GM04503 (cell line): Measurements from ENCODE around the gene FRG2.
"Not testable (repeated sequence)": the region's sequence is repeated elsewhere in the genome, so short reads cannot be mapped to it uniquely, and the experiment has no call there.

Source experiments
- DNase-seq: peaks from one replicate; pipeline ENCODE4 v3.0.0-alpha.2; 2012; ENCODE audit warnings: low read depth

The FRG2 gene

DNA sequence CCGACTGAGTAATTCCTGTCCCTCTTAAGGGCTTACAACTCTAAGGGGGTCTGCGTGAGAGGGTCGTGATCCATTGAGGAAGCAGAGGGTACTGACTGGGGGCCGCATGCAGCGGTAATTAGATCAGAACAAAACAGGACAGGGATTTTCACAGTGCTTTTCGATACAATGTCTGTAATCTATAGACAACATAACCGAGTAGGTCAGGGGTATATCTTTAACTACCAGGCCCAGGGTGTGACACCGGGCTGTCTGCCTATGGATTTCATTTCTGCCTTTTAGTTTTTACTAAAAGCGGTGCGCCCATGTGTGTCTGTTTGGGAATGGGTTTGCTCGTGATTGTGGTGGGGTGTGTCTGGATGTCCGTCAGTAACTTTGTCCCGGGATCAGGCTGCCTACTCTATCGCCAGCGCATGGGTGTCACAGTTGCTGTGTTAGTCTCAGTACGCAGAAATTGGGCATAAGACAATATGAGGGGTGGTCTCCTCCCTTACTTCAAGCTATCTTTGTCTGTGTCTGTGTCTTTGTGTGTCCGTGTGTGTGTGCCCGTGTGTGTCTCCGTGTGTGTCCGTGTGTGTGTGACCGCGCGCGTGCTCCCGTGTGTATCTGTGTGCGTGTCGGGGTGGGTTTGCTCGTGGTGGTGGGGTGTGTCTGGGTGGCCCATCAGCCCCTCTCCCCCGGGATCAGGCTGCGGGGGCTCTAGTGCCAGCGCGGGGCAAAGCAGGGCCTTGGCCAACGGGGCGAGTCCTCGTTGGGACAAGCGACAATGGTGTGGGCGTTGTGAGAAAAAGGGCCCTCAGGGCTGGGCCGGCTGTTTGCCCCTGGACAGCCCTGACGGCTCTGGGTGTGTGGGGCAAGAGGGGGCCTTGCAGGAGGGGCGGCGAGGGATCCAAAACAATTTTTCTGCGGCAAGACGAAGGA lies 10.4 kb downstream of the FRG2 start:
- no peak for DNase-seq

DNA sequence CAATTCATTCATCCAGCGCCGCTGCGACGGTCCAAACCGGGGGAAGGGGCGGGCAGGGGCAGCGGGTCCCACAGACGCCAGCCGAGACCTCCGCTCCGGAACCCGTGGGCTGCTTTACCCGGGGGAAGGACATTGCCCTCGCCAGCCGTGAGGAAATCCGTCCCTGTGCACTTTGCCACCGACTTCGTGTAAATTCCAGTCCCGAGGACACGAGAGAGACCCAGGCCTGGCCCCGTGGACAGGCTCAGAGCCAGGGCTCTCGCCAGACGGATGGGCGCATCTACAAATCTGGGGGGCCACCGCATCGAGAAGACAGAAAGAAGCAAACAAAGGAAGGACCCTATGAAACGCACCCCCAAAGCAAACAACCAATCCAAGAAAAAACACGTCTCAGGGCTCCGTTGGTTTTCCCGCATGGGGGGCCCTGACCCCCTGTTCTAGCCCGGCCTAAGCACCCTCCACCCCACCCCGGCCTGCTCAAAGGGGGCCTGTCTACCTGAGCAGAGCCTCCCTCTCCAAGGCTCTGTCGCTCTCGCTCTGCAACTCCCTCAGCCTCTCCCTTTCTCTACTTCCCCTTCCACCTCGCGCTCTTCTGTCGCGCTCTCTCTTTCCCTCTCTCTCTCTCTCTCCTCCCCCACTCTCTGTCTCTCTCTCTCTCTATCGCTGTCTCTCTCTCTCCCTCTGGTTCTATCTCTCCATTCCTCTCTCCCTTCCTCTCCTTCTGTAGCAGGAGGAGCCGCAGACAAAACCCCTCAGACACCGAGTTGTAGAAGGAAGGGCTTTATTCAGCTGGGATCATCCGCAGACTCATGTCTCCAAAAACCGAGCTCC lies 11.3 kb downstream of the FRG2 start:
- no peak for DNase-seq

DNA sequence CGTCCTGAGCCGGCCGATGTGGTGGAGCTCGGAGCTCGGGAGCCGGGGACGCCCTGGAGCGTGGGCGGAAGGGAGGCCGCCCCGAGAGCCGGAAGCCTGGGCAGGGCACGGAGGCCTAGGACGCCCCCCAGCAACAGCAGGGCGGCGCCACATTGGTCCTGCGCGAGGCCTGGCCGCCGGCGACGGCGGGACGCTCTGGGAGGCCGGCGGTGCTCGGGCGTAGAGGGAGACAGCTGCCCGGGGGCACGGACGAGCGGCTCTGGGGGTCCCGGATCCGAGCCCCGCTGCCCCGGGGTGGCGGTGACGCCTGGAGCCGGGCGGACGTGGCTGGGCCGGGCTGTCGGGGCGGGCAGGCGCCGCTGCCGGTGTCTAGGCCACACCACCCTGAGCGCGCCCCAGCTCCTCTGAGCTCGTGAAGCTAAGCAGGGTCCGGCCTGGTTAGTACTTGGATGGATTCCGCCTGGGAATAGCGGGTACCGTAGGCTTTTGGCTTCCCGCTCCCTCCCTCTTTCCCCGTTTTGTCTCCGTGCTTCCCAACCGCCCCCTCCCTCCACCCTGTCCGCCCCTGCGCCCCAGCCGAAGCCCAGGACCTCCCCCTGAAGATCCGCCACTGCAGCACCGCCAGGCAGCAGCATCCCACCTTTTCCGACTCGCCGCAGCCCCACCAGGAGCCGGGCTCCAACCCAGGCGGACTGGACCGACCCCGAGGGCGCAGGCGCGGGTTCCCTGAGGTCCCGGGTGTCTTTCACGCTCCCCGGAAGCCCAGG lies 12.1 kb downstream of the FRG2 start:
- no peak for DNase-seq

DNA sequence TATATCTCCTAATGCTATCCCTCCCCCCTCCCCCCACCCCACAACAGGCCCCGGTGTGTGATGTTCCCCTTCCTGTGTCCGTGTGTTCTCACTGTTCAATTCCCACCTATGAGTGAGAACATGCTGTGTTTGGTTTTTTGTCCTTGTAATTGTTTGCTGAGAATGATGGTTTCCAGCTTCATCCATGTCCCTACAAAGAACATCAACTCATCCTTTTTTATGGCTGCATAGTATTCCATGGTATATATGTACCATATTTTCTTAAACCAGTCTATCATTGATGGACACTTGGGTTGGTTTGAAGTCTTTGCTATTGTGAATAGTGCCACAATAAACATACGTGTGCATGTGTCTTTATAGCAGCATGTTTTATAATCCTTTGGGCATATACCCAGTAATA lies 37.1 kb downstream of the FRG2 start:
- DNase-seq, result not testable (repeated sequence)

DNA sequence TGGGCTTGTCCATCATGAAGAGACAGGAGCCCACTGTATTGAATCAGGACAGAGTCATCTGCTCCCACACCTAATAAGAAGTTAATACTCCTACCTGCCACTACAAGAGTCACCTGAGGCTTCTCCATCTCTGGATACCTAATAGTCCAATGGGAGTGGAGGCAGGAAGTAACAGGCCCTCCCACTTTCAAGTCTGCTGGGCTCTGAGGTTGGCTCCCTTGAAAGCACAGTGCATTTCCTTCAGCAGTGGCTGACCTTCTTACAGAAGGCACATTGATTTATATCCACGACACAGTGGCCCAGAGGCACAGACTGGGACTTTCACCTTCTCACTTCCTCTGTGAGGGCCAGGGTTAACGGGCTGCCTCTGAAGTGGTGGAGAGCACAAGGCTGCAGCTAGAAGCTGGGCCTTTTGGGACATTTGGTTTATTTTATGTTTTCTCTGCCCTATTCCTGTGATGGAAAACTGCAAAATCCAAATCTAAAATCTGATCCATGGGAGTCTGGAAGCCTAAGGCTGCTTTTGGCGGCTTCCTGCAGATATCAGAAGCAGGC lies 38.1 kb downstream of the FRG2 start:
- no peak for DNase-seq

DNA sequence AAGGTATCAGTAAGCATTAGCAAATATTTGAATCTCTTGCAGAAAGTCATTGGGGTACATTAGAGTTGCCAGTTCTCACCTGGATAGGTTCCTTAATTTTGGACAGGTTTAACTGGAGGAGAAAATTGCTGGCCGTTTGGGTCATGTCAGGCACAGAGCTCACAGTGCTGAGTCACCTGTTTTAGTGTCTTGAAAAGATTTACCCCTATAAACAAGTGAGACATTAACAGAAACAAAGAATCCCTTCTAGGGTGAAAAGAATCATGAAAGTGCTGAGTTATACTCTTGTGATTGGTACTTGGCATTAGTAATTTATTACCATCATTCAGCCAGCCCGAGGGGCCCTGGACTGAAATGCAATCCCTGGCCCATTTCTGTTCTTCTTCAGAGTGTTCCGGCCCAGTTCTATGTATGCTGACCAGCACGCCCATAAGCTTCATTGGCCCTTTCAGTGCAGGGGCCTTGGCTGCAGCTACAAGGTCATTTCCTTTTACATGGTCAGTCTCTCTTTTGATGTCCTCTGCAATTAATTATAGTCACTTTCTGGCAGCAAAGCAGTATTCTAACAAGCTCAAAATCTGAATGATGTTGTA lies 41.3 kb downstream of the FRG2 start:
- not testable (repeated sequence) for DNase-seq

DNA sequence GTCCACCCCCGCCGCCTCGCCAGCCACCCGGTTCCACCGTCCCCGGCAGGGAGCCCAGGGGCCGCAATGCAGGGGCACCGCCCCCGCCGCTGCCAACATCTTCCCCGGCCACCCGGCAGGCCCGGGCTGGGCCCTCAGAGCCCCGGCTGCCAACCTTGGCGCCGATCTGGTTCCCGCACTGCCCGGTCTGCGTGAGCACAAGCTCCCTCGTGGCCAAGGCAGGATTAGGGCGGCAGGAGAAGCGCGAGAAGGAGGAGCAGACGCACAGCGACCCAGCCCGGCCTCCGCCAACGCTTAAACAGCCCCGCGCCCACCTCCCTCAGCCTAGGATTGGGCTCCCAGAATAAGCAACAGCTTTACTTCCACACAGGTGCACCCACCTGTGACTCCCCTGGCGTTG lies 42.4 kb downstream of the FRG2 start:
- DNase-seq, result not testable (repeated sequence)

DNA sequence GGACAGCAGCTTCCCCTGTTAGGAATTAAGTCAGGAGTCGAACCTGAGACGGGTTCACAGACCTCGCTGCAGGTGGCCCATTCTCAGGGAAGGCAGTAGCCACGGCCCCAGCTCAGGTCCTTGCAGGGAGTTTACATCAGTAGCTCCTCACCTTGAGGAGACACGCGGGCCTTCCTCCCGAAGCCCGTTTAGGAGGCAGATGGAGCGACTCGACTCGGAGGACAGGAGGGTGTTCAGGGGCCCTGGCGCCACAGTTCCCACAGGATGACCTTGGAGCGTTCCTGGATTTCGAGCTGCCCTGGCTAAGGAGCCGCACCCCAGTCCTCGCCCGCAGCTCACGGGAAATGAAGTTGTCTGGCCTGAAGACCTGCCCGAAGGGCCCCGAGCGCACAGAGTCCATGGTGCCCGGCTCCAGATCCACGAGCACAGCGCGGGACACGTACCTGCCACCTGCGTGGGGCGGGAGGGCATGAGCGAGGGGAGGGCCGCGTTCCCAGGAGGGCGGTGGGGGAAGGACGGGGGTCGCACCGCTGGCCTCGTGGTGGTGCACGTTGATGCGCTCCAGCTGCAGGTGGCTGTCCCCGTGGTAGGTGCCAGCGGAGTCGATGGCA lies 43.0 kb downstream of the FRG2 start:
- DNase-seq, result not testable (repeated sequence)

DNA sequence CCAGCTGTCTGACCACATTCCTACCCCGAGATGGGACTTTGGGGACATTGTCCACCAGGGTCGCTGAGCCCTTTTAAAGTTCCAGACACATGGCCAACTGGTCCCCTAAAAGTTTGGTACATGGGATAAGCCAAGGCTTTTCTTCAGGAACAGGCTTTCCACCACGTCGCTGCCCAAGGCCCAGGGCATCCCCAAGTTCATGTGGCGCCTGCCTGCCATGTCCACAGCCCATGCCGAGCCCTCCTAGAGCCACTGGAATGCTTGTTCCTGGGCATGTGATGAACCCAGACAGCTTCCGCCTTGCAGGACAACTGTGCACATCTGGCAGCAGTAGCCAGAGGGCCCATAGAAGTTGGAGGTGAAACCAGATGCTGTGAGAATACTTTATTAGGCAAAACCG lies 45.1 kb downstream of the FRG2 start:
- no peak for DNase-seq

DNA sequence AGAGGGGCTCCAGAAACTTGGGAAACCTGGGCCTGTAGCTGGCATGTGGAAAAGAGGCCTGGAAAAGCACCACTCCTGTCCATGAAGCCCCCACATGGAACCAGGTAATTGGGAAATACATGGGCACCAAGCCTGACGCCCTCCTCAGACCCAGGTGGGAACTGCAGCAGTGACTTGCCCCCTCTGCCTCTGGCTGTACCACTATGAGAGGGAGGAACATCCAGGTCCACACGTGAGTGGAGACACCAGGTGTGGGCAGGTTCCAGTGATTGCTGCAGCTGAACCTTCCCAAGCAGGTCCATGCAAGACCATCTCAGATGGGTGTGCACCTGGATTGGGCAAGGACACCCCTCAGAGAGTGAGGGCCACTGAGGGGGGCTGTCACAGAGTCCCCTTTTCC lies 46.8 kb downstream of the FRG2 start:
- not testable (repeated sequence) for DNase-seq

DNA sequence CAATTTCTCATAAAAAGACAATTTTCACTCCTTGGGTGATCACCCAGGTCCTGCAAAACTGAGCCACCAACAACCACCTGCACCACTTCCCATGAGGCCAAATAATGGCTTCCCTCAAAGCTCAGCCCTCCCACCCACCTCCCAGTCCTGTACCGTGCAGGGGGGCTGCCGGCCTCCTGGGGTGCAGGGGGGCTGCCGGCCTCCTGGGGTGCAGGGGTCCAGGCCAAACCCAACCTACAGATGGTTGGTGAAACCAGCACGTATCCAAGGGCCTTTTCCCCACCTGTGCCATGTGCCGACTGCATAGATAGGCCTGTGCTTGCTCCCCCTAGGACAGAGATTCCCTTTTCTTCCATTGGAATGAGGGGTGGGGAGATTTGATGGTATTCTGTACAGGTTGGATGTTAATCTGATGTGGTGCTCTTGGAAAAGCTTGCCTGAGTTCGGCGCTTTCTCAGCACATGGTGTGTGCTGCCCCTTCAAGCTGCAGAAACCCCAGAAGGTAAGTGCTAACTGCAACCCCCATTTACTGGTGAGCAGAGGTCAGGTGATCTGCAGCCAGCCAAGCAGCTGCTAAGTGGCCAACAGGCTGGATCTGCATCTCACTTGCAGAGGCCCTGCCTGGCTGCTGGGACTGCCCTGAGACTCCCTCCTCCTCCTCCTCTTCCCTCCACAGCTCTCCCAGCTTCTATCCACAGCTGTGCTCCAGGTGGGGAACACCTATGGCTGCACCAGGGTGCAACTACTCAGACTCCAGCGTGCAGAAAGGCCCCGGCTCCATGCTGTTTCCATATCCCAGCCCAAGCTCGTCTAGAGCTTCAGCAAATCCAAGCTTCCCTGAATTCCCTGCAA lies 47.6 kb downstream of the FRG2 start:
- no peak for DNase-seq
